Esophagus muscularis mucosa (tissue), 4 donors: Measurements from ENCODE around the gene FRMD5. TPM values are rescaled to one million over a fixed set of nuclear protein-coding genes. Genes with fewer than 3 reads are reported as not detected.

Source experiments
- DNase-seq: peaks from one replicate; pipeline ENCODE4 v3.0.0-alpha.2; 2017; ENCODE audit errors: extremely low spot score
- H3K27ac ChIP-seq, 4 donors: fragments of 200-600 bp; sonication (generic); replicated peaks in 1 of 4; 1 replicate in 3 of 4; 2 replicates in 1 of 4; pipeline ENCODE4 v1.5.1; 2016 to 2019; ENCODE audit warnings: mild to moderate bottlenecking in 1 of 4
- H3K27me3 ChIP-seq, 4 donors: fragments of 200-600 bp; sonication (generic); one replicate each; pipeline versions ENCODE4 v1.5.1 to v1.6.0; 2016 to 2019
- H3K36me3 ChIP-seq, 4 donors: fragments of 200-600 bp; sonication (generic); one replicate each; pipeline ENCODE4 v1.5.1; 2016 to 2019
- H3K4me1 ChIP-seq, 4 donors: fragments of 200-600 bp; sonication (generic); one replicate each; pipeline ENCODE4 v1.5.1; 2016 to 2019
- H3K4me3 ChIP-seq, 4 donors: fragments of 200-600 bp; sonication (generic); 1 replicate in 2 of 4; 2 replicates in 2 of 4; pipeline ENCODE4 v1.5.1; 2016 to 2019; ENCODE audit warnings: mild to moderate bottlenecking in 4 of 4, moderate library complexity in 1 of 4
- H3K9me3 ChIP-seq, 4 donors: fragments of 200-600 bp; sonication (generic); 1 replicate in 3 of 4; 2 replicates in 1 of 4; pipeline ENCODE4 v1.5.1; 2016 to 2019
- EP300 ChIP-seq: sonication (generic); formaldehyde crosslinking; IDR thresholded peaks from one replicate; pipeline ENCODE4 v1.6.1; 2017; ENCODE audit warnings: antibody characterized with exemption
- POLR2A ChIP-seq: fragments of 450-650 bp; IDR thresholded peaks from one replicate; pipeline ENCODE4 v1.6.1; 2017; ENCODE audit warnings: antibody characterized with exemption, moderate library complexity, mild to moderate bottlenecking, low read depth
- POLR2AphosphoS5 ChIP-seq, 2 donors: sonication (generic); formaldehyde crosslinking; IDR thresholded peaks; one replicate each; pipeline ENCODE4 v1.6.1; 2017; ENCODE audit warnings: antibody characterized with exemption in 2 of 2
- WGBS: methylation state at CpG from one replicate; pipeline ENCODE4 v1.1.5; 2018; 5-methylcytosine and 5-hydroxymethylcytosine counted together
- intact Hi-C: fragments of 100-400 bp; cut with DNase I; formaldehyde crosslinking; loops from one replicate; pipeline ENCODE4 v1.15.1; 2023
- total RNA-seq, 4 donors: library from RNA; depleted of rRNA; stranded (reverse); fragments of >200 nt; gene quantifications; one replicate each; pipeline versions ENCODE4 v1.1.0 to v1.2.1, GENCODE V29; 2016
- TF ChIP-seq, protein P1 (sequence below), 3 experiments: fragments of 200-600 bp in 2 of 3; fragments of 450-650 bp in 1 of 3; sonication (generic) in 2 of 3; IDR thresholded peaks; one replicate each; pipeline ENCODE4 v1.5.1; 2017 to 2019; ENCODE audit warnings: antibody characterized with exemption in 3 of 3, mild to moderate bottlenecking in 2 of 3, moderate library complexity in 1 of 3

Gene FRMD5
- total RNA-seq, 4 donors from 2014 or later = 0.42 to 1.4 (median 0.67) TPM

DNA sequence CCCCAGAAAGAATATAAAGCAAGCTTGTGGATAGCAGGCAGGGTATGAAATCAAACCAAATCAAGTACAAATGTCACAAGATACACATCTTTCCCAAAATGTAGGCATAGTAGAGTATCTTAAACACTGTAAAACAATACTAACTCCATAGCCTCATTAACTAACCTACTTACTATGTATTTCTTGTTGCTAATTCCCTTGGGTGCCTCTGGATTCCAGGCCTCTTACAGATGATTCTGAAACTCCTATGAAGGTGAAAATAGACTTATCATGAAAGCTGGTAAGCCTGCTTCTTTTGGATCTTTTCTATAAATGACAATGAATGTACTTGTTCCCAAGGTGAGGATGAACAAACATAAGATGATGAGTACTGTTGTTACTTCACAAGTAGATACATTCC is 93.8 kb downstream of the FRMD5 start:
- Histone ChIP-seq H3K27ac (no peak overlapping the region), H3K36me3 (no peaks in the 10 kb centered on the region), H3K4me3 (no peak overlapping the region), H3K4me1 (peaks cover 5 to 20% (median 12%) of the 10 kb centered on the region in 4 donors), H3K27me3 (no peaks in the 10 kb centered on the region), H3K9me3 (no peaks in the 10 kb centered on the region)
- no peak for DNase-seq
- TF ChIP-seq EP300 (no peak), POLR2AphosphoS5 (IDR thresholded peaks at IDR 0.05) (no peak), POLR2A (no peak)
- TF ChIP-seq, protein P1, sequence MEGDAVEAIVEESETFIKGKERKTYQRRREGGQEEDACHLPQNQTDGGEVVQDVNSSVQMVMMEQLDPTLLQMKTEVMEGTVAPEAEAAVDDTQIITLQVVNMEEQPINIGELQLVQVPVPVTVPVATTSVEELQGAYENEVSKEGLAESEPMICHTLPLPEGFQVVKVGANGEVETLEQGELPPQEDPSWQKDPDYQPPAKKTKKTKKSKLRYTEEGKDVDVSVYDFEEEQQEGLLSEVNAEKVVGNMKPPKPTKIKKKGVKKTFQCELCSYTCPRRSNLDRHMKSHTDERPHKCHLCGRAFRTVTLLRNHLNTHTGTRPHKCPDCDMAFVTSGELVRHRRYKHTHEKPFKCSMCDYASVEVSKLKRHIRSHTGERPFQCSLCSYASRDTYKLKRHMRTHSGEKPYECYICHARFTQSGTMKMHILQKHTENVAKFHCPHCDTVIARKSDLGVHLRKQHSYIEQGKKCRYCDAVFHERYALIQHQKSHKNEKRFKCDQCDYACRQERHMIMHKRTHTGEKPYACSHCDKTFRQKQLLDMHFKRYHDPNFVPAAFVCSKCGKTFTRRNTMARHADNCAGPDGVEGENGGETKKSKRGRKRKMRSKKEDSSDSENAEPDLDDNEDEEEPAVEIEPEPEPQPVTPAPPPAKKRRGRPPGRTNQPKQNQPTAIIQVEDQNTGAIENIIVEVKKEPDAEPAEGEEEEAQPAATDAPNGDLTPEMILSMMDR (IDR thresholded peaks at IDR 0.05) = no peak
- intact Hi-C loops = no loop called here

DNA sequence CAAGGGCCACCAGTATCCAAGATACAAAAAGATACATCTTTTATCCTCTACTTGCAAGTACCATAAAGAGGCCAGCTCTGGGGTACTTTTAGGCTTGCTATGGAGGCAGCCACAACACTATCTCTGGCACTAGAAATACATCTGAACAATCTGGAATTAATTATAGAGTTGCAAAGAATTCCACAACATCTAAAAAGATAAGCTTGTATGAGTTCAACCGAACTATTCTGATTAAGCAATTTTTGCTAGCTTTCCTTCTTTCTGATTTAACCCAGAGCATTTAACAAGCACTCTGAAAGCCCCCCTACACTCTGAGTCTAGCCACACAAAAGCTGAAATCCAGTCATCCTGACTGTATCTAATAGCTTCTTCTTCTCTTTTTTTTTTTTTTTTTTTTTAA is 95.4 kb downstream of the FRMD5 start:
- no peaks in the 10 kb centered on the region for H3K9me3 ChIP-seq
- no peak overlapping the region for H3K4me3 ChIP-seq

DNA sequence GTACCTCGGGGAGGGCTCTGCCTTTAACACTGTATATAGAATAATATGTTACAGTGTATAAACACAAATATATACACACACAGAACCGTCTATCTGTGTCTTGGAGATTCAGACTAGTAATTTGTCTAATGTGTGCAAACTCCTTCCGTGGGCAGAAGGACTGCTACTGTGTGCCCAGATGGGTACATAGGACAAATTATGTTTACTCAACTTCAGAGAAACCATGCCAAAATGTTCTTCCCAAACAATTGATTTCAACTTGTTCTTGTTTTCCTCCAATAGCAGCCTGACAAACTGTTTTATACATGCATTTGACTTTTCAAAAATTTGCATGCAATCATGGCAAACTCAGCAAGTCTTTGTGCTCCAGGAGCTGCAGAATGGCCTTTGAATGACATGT is 97.5 kb downstream of the FRMD5 start:
- no peak overlapping the region for H3K27ac ChIP-seq
- H3K4me3 ChIP-seq = no peak overlapping the region
- 39% methylated on average over 3 of the region's 3 CpGs for WGBS
- DNase-seq = no peak
- TF ChIP-seq, protein P1 (IDR thresholded peaks at IDR 0.05) = no peak
- TF ChIP-seq POLR2A = no peak
- no peak for TF ChIP-seq POLR2AphosphoS5 (IDR thresholded peaks at IDR 0.05)
- no peak for TF ChIP-seq EP300
- H3K27me3 ChIP-seq = no peaks in the 10 kb centered on the region
- H3K36me3 ChIP-seq = no peaks in the 10 kb centered on the region
- H3K4me1 ChIP-seq = peaks cover under 1 to 12% (median 5%) of the 10 kb centered on the region in 4 donors
- no peaks in the 10 kb centered on the region for H3K9me3 ChIP-seq
- intact Hi-C loops = no loop called here

More for the DNA sequence above, 95.4 kb downstream of the FRMD5 start:
- no peak for DNase-seq
- intact Hi-C loops = no loop called here
- Histone ChIP-seq H3K4me1 (peaks cover 5 to 20% (median 12%) of the 10 kb centered on the region in 4 donors), H3K27me3 (no peaks in the 10 kb centered on the region), H3K27ac (no peak overlapping the region), H3K36me3 (no peaks in the 10 kb centered on the region)
- TF ChIP-seq, protein P1 (IDR thresholded peaks at IDR 0.05) = no peak
- TF ChIP-seq POLR2A (no peak), POLR2AphosphoS5 (IDR thresholded peaks at IDR 0.05) (no peak), EP300 (no peak)
- WGBS = 76% methylated on average over 1 of the region's 1 CpG

DNA sequence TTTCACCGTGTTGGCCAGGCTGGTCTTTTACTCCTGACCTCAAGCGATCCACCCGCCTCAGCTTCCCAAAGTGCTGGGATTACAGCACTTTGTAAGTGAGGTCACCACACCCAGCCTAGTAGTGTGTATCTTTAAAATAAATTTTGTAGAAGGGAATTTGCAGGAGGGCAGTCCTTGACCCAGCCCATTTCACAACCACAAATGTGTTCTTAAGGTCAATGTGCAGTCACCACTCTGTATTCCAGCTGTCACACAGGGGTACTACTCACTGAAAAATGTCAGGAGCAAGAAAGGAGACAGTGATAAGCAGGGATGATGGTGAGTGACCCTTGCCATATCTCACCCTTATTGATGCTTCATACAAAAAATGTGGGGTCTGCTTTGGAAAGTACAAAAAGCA is 98.5 kb downstream of the FRMD5 start:
- TF ChIP-seq POLR2A (no peak), EP300 (no peak), POLR2AphosphoS5 (IDR thresholded peaks at IDR 0.05) (no peak)
- TF ChIP-seq, protein P1 (IDR thresholded peaks at IDR 0.05) = no peak
- Histone ChIP-seq H3K4me3 (no peak overlapping the region), H3K27me3 (no peaks in the 10 kb centered on the region), H3K27ac (no peak overlapping the region), H3K9me3 (no peaks in the 10 kb centered on the region), H3K36me3 (no peaks in the 10 kb centered on the region), H3K4me1 (peaks cover 0 to 2% (median 0%) of the 10 kb centered on the region in 4 donors)
- no peak for DNase-seq
- intact Hi-C loops = no loop called here
- WGBS = 93% methylated on average over 3 of the region's 3 CpGs

DNA sequence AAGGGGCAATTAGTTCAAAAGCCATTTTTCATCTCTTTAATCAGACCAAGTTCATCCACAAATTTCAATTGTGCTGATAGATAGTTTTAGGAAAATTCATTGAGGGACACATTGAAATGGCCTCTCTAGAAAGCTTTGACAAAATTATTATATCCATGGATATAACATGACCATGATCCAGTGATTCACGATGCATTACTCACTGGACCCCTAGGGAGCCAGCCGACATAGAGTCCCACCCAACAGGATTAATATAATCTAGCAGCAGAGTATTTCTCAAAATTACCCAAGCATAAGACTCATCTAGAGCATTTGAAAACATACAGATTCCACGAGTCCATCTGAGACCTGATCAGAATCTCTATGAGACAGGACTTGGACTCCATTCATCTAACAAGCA is 100.3 kb downstream of the FRMD5 start:
- no peak for TF ChIP-seq POLR2A
- no peaks in the 10 kb centered on the region for H3K36me3 ChIP-seq
- intact Hi-C loops = no loop called here
- no peaks in the 10 kb centered on the region for H3K4me1 ChIP-seq
- no peak overlapping the region for H3K4me3 ChIP-seq
- H3K27ac ChIP-seq = no peak overlapping the region
- H3K27me3 ChIP-seq = no peaks in the 10 kb centered on the region
- no peaks in the 10 kb centered on the region for H3K9me3 ChIP-seq
- DNase-seq = no peak
- WGBS = 84% methylated on average over 3 of the region's 3 CpGs
